Right renal cortex interstitium (tissue), 3 donors: ENCODE measurements around the gene PRF1. TPM values are rescaled to one million over a fixed set of nuclear protein-coding genes. Genes with fewer than 3 reads are reported as not detected.
A peak's percentile ranks its signal among the peaks of the same experiment; 100 is the strongest.

ENCODE experiments used
- DNase-seq, 3 donors: peaks; one replicate each; pipeline ENCODE4 v3.0.0-alpha.2; 2013; ENCODE audit warnings: low read depth in 3 of 3, low spot score in 2 of 3
- polyA plus RNA-seq, 3 donors: library from polyadenylated mRNA; unstranded; fragments of 120-200 nt; gene quantifications; one replicate each; pipeline ENCODE4 v1.2.1, GENCODE V29; 2013; ENCODE audit not compliant: insufficient read length in 3 of 3

PRF1 gene
- polyA plus RNA-seq, 3 donors, result 0.72 to 0.82 (median 0.79) TPM

GRCh38 chr10:70563230-70563629 lies 39.3 kb downstream of the PRF1 start:
- DNase-seq, result no peak

GRCh38 chr10:70562036-70562755 lies 40.3 kb downstream of the PRF1 start:
- no peak for DNase-seq

GRCh38 chr10:70561558-70561957 lies 41.0 kb downstream of the PRF1 start:
- no peak for DNase-seq

GRCh38 chr10:70561070-70561469 lies 41.5 kb downstream of the PRF1 start:
- no peak for DNase-seq

- DNase-seq, result no peak
These were observed 42.0 kb downstream of the PRF1 start for GRCh38 chr10:70560511-70560941.

- DNase-seq, result no peak
These were observed 42.7 kb downstream of the PRF1 start for GRCh38 chr10:70559861-70560260.

- peak in 1 of 3 donors; percentile 35 for DNase-seq
These were observed 43.4 kb downstream of the PRF1 start for GRCh38 chr10:70558871-70559810.

GRCh38 chr10:70558295-70558694 lies 44.2 kb downstream of the PRF1 start:
- no peak for DNase-seq

GRCh38 chr10:70557876-70558275 lies 44.7 kb downstream of the PRF1 start:
- no peak for DNase-seq

- DNase-seq, result no peak
These were observed 45.3 kb downstream of the PRF1 start for GRCh38 chr10:70557086-70557845.

GRCh38 chr10:70555371-70555770 lies 47.2 kb downstream of the PRF1 start:
- no peak for DNase-seq

- no peak for DNase-seq
These were observed 50.0 kb downstream of the PRF1 start for GRCh38 chr10:70552586-70552985.

- peak in 1 of 3 donors; percentile 43 for DNase-seq
These were observed 50.5 kb downstream of the PRF1 start for GRCh38 chr10:70551971-70552422.

GRCh38 chr10:70551466-70551865 lies 51.1 kb downstream of the PRF1 start:
- peak in 1 of 3 donors; percentile 26 for DNase-seq

GRCh38 chr10:70550459-70550858 lies 52.1 kb downstream of the PRF1 start:
- DNase-seq, result no peak

- peak in 1 of 3 donors; percentile 38 for DNase-seq
These were observed 52.5 kb downstream of the PRF1 start for GRCh38 chr10:70549962-70550458.

- DNase-seq, result no peak
These were observed 53.1 kb downstream of the PRF1 start for GRCh38 chr10:70549351-70549961.
